ENCODE measurements around the gene MAST2.

MAST2 gene

GRCh38 chr1:45913731-45914501 is 110.5 kb downstream of the MAST2 start:
- peak overlapping the region; percentile 6; the same call in 1 of the 2 replicates for H3K4me3 ChIP-seq (ENCODE audit: control insufficient read depth, low read depth, low read length)
- no peak for DNase-seq (ENCODE audit: low read depth)
- no peak for TF ChIP-seq CTCF (IDR thresholded peaks at IDR 0.05; ENCODE audit: control insufficient read depth, insufficient read depth, low read depth, low read length, missing control alignments)

- no peak overlapping the region for H3K4me3 ChIP-seq (ENCODE audit: control insufficient read depth, low read depth, low read length)
- no peak for DNase-seq (ENCODE audit: low read depth)
- no peak for TF ChIP-seq CTCF (IDR thresholded peaks at IDR 0.05; ENCODE audit: control insufficient read depth, insufficient read depth, low read depth, low read length, missing control alignments)
Measured at GRCh38 chr1:45914836-45915235, 111.4 kb downstream of the MAST2 start.

- TF ChIP-seq CTCF (IDR thresholded peaks at IDR 0.05; ENCODE audit: control insufficient read depth, insufficient read depth, low read depth, low read length, missing control alignments), result no peak
- no peak for DNase-seq (ENCODE audit: low read depth)
- H3K4me3 ChIP-seq (ENCODE audit: control insufficient read depth, low read depth, low read length), result no peak overlapping the region
Measured at GRCh38 chr1:45922374-45922773, 119.0 kb downstream of the MAST2 start.

GRCh38 chr1:45922813-45923212 is 119.4 kb downstream of the MAST2 start:
- no peak for TF ChIP-seq CTCF (IDR thresholded peaks at IDR 0.05; ENCODE audit: control insufficient read depth, insufficient read depth, low read depth, low read length, missing control alignments)
- no peak overlapping the region for H3K4me3 ChIP-seq (ENCODE audit: control insufficient read depth, low read depth, low read length)
- no peak for DNase-seq (ENCODE audit: low read depth)

- no peak overlapping the region for H3K4me3 ChIP-seq (ENCODE audit: control insufficient read depth, low read depth, low read length)
- TF ChIP-seq CTCF (IDR thresholded peaks at IDR 0.05; ENCODE audit: control insufficient read depth, insufficient read depth, low read depth, low read length, missing control alignments), result no peak
- DNase-seq (ENCODE audit: low read depth), result no peak
Measured at GRCh38 chr1:45923343-45923742, 119.9 kb downstream of the MAST2 start.

- no peak for TF ChIP-seq CTCF (IDR thresholded peaks at IDR 0.05; ENCODE audit: control insufficient read depth, insufficient read depth, low read depth, low read length, missing control alignments)
- no peak for DNase-seq (ENCODE audit: low read depth)
- H3K4me3 ChIP-seq (ENCODE audit: control insufficient read depth, low read depth, low read length), result no peak overlapping the region
Measured at GRCh38 chr1:45924736-45925135, 121.3 kb downstream of the MAST2 start.

Data from AG09309 (cell line).